HepG2 (cell line): ENCODE results near the gene RUVBL1. TPM values are rescaled to one million over a fixed set of nuclear protein-coding genes. Genes with fewer than 3 reads are reported as not detected.
A peak's percentile ranks its signal among the peaks of the same experiment; 100 is the strongest.

Experiments
- CEBPB ChIP-seq: IDR thresholded peaks from 2 replicates; pipeline ENCODE4 v1.6.1; 2011; ENCODE audit warnings: low read depth, low read length, improper control_type of control experiment, borderline replicate concordance
- FOXA1 ChIP-seq, 2 experiments: fragments of 450-650 bp in 1 of 2; sonication (generic) in 1 of 2; formaldehyde crosslinking in 1 of 2; IDR thresholded peaks; 2 replicates each; pipeline versions ENCODE4 v1.4.0 to v1.6.1; 2016 to 2020; ENCODE audit warnings: missing genetic modification reagents in 1 of 2
- FOXA3 ChIP-seq: IDR thresholded peaks from 2 replicates; pipeline ENCODE4 v1.6.1; 2016; ENCODE audit warnings: missing genetic modification reagents, missing compliant biosample characterization
- HES4 ChIP-seq: sonication (generic); formaldehyde crosslinking; IDR thresholded peaks from 2 replicates; pipeline ENCODE4 v1.9.0; 2021; ENCODE audit warnings: mild to moderate bottlenecking, missing genetic modification reagents, borderline replicate concordance
- KLF6 ChIP-seq: IDR thresholded peaks from 2 replicates; pipeline ENCODE4 v1.8.0; 2016; ENCODE audit warnings: missing biosample characterization, missing genetic modification reagents
- MED8 ChIP-seq: sonication (generic); formaldehyde crosslinking; IDR thresholded peaks from 2 replicates; pipeline ENCODE4 v1.8.1; 2023; ENCODE audit warnings: mild to moderate bottlenecking, missing genetic modification reagents; ENCODE audit not compliant: insufficient replicate concordance
- REL ChIP-seq: sonication (generic); formaldehyde crosslinking; conservative IDR thresholded peaks from 2 replicates; pipeline ENCODE4 v1.8.0; 2022; ENCODE audit warnings: mild to moderate bottlenecking, missing genetic modification reagents, moderate library complexity
- RFXANK ChIP-seq: IDR thresholded peaks from 2 replicates; pipeline ENCODE4 v1.6.1; 2016
- RXRB ChIP-seq: IDR thresholded peaks from 2 replicates; pipeline ENCODE4 v1.6.1; 2016; ENCODE audit warnings: borderline replicate concordance, missing genetic modification reagents, missing compliant biosample characterization
- SATB2 ChIP-seq: sonication (generic); formaldehyde crosslinking; IDR thresholded peaks from 2 replicates; pipeline ENCODE4 v1.5.0; 2020; ENCODE audit warnings: missing genetic modification reagents
- SCMH1 ChIP-seq: sonication (generic); formaldehyde crosslinking; IDR thresholded peaks from 2 replicates; pipeline ENCODE4 v1.9.0; 2021; ENCODE audit warnings: missing genetic modification reagents, mild to moderate bottlenecking, borderline replicate concordance
- SOX5 ChIP-seq: IDR thresholded peaks from 2 replicates; pipeline ENCODE4 v1.6.1; 2016; ENCODE audit warnings: borderline replicate concordance
- STAG1 ChIP-seq: sonication (generic); formaldehyde crosslinking; IDR thresholded peaks from 2 replicates; pipeline ENCODE4 v1.4.0; 2020; ENCODE audit warnings: missing genetic modification reagents
- TMF1 ChIP-seq: sonication (generic); formaldehyde crosslinking; IDR thresholded peaks from 2 replicates; pipeline ENCODE4 v1.8.1; 2022; ENCODE audit warnings: low read depth, missing genetic modification reagents
- ZBTB42 ChIP-seq: sonication (generic); formaldehyde crosslinking; IDR thresholded peaks from 2 replicates; pipeline ENCODE4 v1.5.0; 2020; ENCODE audit warnings: mild to moderate bottlenecking, missing genetic modification reagents
- ZNF264 ChIP-seq: sonication (generic); formaldehyde crosslinking; IDR thresholded peaks from 2 replicates; pipeline ENCODE4 v1.4.0; 2020; ENCODE audit warnings: missing genetic modification reagents
- ZNF44 ChIP-seq: sonication (generic); formaldehyde crosslinking; IDR thresholded peaks from 2 replicates; pipeline ENCODE4 v1.5.1; 2020; ENCODE audit warnings: mild to moderate bottlenecking, missing genetic modification reagents
- ZNF446 ChIP-seq: sonication (generic); formaldehyde crosslinking; IDR thresholded peaks from 2 replicates; pipeline ENCODE4 v1.5.0; 2020; ENCODE audit warnings: mild to moderate bottlenecking, missing genetic modification reagents
- ZNF451 ChIP-seq: sonication (generic); formaldehyde crosslinking; IDR thresholded peaks from 2 replicates; pipeline ENCODE4 v1.5.0; 2020; ENCODE audit warnings: mild to moderate bottlenecking, missing genetic modification reagents
- ZNF570 ChIP-seq: sonication (generic); formaldehyde crosslinking; IDR thresholded peaks from 2 replicates; pipeline ENCODE4 v1.4.0; 2020; ENCODE audit warnings: mild to moderate bottlenecking, missing genetic modification reagents, borderline replicate concordance
- ZNF772 ChIP-seq: sonication (generic); formaldehyde crosslinking; IDR thresholded peaks from 2 replicates; pipeline ENCODE4 v1.5.0; 2020; ENCODE audit warnings: mild to moderate bottlenecking, missing genetic modification reagents
- ZSCAN20 ChIP-seq: sonication (generic); formaldehyde crosslinking; IDR thresholded peaks from 2 replicates; pipeline ENCODE4 v1.4.0; 2020; ENCODE audit warnings: missing genetic modification reagents, mild to moderate bottlenecking, borderline replicate concordance
- ZSCAN25 ChIP-seq: sonication (generic); formaldehyde crosslinking; IDR thresholded peaks from 2 replicates; pipeline ENCODE4 v1.8.0; 2022; ENCODE audit warnings: mild to moderate bottlenecking, missing genetic modification reagents
- polyA plus RNA-seq, 8 experiments: library from polyadenylated mRNA; depleted of rRNA in 3 of 8; stranded (reverse) in 7 of 8; unstranded in 1 of 8; fragments of >200 nt; fragmentation: Illumina TruSeq in 4 of 8; extraction: Trizol in 4 of 8; gene quantifications; 2 replicates each; pipeline versions ENCODE4 v1.2.1 to v1.2.3, GENCODE V29; 2011 to 2016; ENCODE audit warnings: low read depth in 4 of 8, missing spikeins in 1 of 8, mixed read lengths in 1 of 8; ENCODE audit not compliant: insufficient read depth in 1 of 8
- total RNA-seq, 5 experiments: library from RNA; depleted of rRNA; stranded (reverse); fragments of >200 nt; fragmentation: Illumina TruSeq; extraction: Trizol; gene quantifications; 2 replicates each; pipeline ENCODE4 v1.2.3, GENCODE V29; 2016; ENCODE audit warnings: low read depth in 1 of 5
- TF ChIP-seq, protein P1 (sequence below): sonication (generic); formaldehyde crosslinking; IDR thresholded peaks from 2 replicates; pipeline ENCODE4 v1.9.0; 2021; ENCODE audit warnings: missing genetic modification reagents, borderline replicate concordance
- TF ChIP-seq, protein P2 (sequence below): sonication (generic); formaldehyde crosslinking; IDR thresholded peaks from 2 replicates; pipeline ENCODE4 v1.8.0; 2023; ENCODE audit warnings: mild to moderate bottlenecking, missing genetic modification reagents
- TF ChIP-seq, protein P3 (sequence below): sonication (generic); formaldehyde crosslinking; IDR thresholded peaks from 2 replicates; pipeline ENCODE4 v1.9.0; 2022; ENCODE audit warnings: missing genetic modification reagents, mild to moderate bottlenecking, borderline replicate concordance

RUVBL1 gene
- total and polyA plus RNA-seq, 2 of the 13 experiments (the other 11 are each of a cell fraction or from before 2014, with no cell fraction given), result 32.7 to 86.3 TPM

DNA sequence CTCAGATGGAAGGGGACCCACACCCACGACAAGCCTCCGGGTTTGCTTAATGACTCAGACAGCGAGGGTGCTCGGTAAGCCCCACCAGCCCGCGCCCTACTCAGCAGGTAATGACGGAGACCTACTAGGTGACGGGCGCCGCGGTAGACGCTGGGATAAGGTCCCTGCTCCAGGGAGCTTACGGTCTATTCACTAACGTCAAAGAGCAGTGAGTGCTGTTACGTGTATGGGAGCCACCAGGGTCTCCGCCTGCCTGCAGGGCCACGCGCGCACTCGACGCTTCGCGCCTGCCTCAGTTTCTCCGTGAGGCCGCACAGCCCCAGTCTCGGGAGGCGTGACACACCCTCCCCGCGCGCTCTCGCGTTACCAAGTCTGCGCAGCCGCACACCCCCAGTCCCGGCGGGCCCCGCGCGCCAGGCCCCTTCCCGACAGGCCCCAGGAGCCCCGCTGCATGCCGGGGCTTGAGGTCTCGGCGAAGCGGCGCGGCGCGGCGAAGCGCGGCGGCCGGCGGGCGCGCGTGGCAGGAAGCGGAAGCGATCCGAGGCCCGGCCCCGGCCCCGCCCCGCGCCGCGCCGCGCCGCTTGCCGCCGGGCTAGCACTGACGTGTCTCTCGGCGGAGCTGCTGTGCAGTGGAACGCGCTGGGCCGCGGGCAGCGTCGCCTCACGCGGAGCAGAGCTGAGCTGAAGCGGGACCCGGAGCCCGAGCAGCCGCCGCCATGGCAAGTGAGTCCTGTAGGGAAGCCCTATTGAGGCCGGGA lies 71.6 kb downstream of the RUVBL1 start, which contains the start of gene SEC61A1 (continued):
- TF ChIP-seq SCMH1 (CRISPR knock-in tag) (no peak), KLF6 (CRISPR knock-in tag) (peak; percentile 92), TMF1 (CRISPR knock-in tag) (peak; percentile 72; the same call in 1 of the 2 replicates), HES4 (CRISPR knock-in tag) (0 out of 2 replicates have a peak, but pooled peaks have one; percentile 54), ZNF772 (CRISPR knock-in tag) (no peak), SATB2 (CRISPR knock-in tag) (no peak), ZNF451 (CRISPR knock-in tag) (no peak; the same call in 1 of the 2 replicates), RXRB (no peak), RFXANK (CRISPR knock-in tag) (no peak), REL (CRISPR knock-in tag) (no peak; the same call in 1 of the 2 replicates), ZNF446 (no peak), ZNF264 (CRISPR knock-in tag) (no peak; the same call in 1 of the 2 replicates), ZSCAN25 (CRISPR knock-in tag) (no peak), SOX5 (CRISPR knock-in tag) (no peak), CEBPB (no peak), FOXA1 (IDR thresholded peaks at IDR 0.05) (no peak), FOXA1 (CRISPR knock-in tag; IDR thresholded peaks at IDR 0.05) (no peak; the same call in 1 of the 2 replicates), ZSCAN20 (CRISPR knock-in tag) (0 out of 2 replicates have a peak, but pooled peaks have one; percentile 20), ZBTB42 (CRISPR knock-in tag) (no peak), ZNF570 (CRISPR knock-in tag) (no peak), FOXA3 (CRISPR knock-in tag) (peak; percentile 48), ZNF44 (no peak), MED8 (CRISPR knock-in tag) (no peak), STAG1 (no peak)
- TF ChIP-seq, protein P1, sequence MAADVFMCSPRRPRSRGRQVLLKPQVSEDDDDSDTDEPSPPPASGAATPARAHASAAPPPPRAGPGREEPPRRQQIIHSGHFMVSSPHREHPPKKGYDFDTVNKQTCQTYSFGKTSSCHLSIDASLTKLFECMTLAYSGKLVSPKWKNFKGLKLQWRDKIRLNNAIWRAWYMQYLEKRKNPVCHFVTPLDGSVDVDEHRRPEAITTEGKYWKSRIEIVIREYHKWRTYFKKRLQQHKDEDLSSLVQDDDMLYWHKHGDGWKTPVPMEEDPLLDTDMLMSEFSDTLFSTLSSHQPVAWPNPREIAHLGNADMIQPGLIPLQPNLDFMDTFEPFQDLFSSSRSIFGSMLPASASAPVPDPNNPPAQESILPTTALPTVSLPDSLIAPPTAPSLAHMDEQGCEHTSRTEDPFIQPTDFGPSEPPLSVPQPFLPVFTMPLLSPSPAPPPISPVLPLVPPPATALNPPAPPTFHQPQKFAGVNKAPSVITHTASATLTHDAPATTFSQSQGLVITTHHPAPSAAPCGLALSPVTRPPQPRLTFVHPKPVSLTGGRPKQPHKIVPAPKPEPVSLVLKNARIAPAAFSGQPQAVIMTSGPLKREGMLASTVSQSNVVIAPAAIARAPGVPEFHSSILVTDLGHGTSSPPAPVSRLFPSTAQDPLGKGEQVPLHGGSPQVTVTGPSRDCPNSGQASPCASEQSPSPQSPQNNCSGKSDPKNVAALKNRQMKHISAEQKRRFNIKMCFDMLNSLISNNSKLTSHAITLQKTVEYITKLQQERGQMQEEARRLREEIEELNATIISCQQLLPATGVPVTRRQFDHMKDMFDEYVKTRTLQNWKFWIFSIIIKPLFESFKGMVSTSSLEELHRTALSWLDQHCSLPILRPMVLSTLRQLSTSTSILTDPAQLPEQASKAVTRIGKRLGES (CRISPR knock-in tag), result no peak
- TF ChIP-seq, protein P2, sequence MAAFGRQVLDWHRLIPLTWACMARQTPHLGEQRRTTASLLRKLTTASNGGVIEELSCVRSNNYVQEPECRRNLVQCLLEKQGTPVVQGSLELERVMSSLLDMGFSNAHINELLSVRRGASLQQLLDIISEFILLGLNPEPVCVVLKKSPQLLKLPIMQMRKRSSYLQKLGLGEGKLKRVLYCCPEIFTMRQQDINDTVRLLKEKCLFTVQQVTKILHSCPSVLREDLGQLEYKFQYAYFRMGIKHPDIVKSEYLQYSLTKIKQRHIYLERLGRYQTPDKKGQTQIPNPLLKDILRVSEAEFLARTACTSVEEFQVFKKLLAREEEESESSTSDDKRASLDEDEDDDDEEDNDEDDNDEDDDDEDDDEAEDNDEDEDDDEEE, result peak; percentile 74; the same call in 1 of the 2 replicates
- TF ChIP-seq, protein P3, sequence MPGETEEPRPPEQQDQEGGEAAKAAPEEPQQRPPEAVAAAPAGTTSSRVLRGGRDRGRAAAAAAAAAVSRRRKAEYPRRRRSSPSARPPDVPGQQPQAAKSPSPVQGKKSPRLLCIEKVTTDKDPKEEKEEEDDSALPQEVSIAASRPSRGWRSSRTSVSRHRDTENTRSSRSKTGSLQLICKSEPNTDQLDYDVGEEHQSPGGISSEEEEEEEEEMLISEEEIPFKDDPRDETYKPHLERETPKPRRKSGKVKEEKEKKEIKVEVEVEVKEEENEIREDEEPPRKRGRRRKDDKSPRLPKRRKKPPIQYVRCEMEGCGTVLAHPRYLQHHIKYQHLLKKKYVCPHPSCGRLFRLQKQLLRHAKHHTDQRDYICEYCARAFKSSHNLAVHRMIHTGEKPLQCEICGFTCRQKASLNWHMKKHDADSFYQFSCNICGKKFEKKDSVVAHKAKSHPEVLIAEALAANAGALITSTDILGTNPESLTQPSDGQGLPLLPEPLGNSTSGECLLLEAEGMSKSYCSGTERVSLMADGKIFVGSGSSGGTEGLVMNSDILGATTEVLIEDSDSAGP, result peak; percentile 90
